SK-N-SH treated with all-trans-retinoic acid at 6 μM for 48 hours (cell line): ENCODE results near the gene MYCBP2.

ENCODE experiments used
- CREB5 ChIP-seq: fragments of 250-450 bp; sonication (Bioruptor Pico); IDR thresholded peaks from 2 replicates; pipeline ENCODE4 v1.5.1; 2020; ENCODE audit warnings: low read depth, mild to moderate bottlenecking, moderate library complexity
- CSRNP3 ChIP-seq: fragments of 250-450 bp; sonication (Bioruptor Pico); IDR thresholded peaks from 2 replicates; pipeline ENCODE4 v1.5.1; 2021; ENCODE audit warnings: mild to moderate bottlenecking, moderate library complexity
- ESRRG ChIP-seq: fragments of 250-450 bp; sonication (Bioruptor Pico); IDR thresholded peaks from 2 replicates; pipeline ENCODE4 v1.6.1; 2021; ENCODE audit warnings: mild to moderate bottlenecking
- GLIS3 ChIP-seq: fragments of 250-450 bp; sonication (Bioruptor Pico); IDR thresholded peaks from 2 replicates; pipeline ENCODE4 v1.5.0; 2020; ENCODE audit warnings: mild to moderate bottlenecking, moderate library complexity
- ISL1 ChIP-seq: fragments of 250-450 bp; sonication (Bioruptor Pico); IDR thresholded peaks from 2 replicates; pipeline ENCODE4 v2.1.2; 2022; ENCODE audit warnings: mild to moderate bottlenecking, moderate library complexity
- OSR1 ChIP-seq: fragments of 250-450 bp; sonication (Bioruptor Pico); IDR thresholded peaks from 2 replicates; pipeline ENCODE4 v1.8.0; 2022; ENCODE audit warnings: moderate library complexity, mild to moderate bottlenecking, inconsistent platforms
- PATZ1 ChIP-seq: fragments of 250-450 bp; sonication (Bioruptor Pico); IDR thresholded peaks from 2 replicates; pipeline ENCODE4 v1.8.0; 2020; ENCODE audit warnings: mild to moderate bottlenecking, moderate library complexity, borderline replicate concordance
- RARB ChIP-seq: fragments of 250-450 bp; sonication (Bioruptor Pico); IDR thresholded peaks from 2 replicates; pipeline ENCODE4 v1.8.0; 2021; ENCODE audit warnings: mild to moderate bottlenecking, moderate library complexity
- ZC3H10 ChIP-seq: fragments of 250-450 bp; sonication (Bioruptor Pico); IDR thresholded peaks from 2 replicates; pipeline ENCODE4 v1.5.1; 2021; ENCODE audit warnings: mild to moderate bottlenecking, moderate library complexity

- TF ChIP-seq PATZ1 (CRISPR knock-in tag) (no peak), RARB (CRISPR knock-in tag) (no peak), CREB5 (no peak), ZC3H10 (CRISPR knock-in tag) (no peak), ESRRG (CRISPR knock-in tag) (no peak), GLIS3 (no peak), OSR1 (CRISPR knock-in tag) (no peak), CSRNP3 (CRISPR knock-in tag) (no peak), ISL1 (CRISPR knock-in tag) (no peak)
Measured at GRCh38 chr13:77177646-77178045, 149.2 kb downstream of the MYCBP2 start.
